Testis (tissue), 2 donors: Measurements from ENCODE around the gene GLI1.

Experiments used
- CTCF ChIP-seq, 3 experiments: fragments of 450-650 bp in 2 of 3; fragments of 200-600 bp in 1 of 3; sonication (generic) in 1 of 3; IDR thresholded peaks; one replicate each; pipeline ENCODE4 v1.5.1; 2016 to 2019; ENCODE audit warnings: antibody characterized with exemption in 3 of 3, mild to moderate bottlenecking in 2 of 3, moderate library complexity in 1 of 3
- POLR2A ChIP-seq: fragments of 450-650 bp; IDR thresholded peaks from one replicate; pipeline ENCODE4 v1.6.1; 2017; ENCODE audit warnings: antibody characterized with exemption, mild to moderate bottlenecking, moderate library complexity

- TF ChIP-seq CTCF (IDR thresholded peaks at IDR 0.05) (no peak), POLR2A (no peak)
Observed at GRCh38 chr12:57481671-57482070, 22.1 kb downstream of the GLI1 start.
